Measurements from ENCODE around the gene NKTR.
"Not testable (repeated sequence)": the region's sequence is repeated elsewhere in the genome, so short reads cannot be mapped to it uniquely, and the experiment has no call there.

The NKTR gene

DNA sequence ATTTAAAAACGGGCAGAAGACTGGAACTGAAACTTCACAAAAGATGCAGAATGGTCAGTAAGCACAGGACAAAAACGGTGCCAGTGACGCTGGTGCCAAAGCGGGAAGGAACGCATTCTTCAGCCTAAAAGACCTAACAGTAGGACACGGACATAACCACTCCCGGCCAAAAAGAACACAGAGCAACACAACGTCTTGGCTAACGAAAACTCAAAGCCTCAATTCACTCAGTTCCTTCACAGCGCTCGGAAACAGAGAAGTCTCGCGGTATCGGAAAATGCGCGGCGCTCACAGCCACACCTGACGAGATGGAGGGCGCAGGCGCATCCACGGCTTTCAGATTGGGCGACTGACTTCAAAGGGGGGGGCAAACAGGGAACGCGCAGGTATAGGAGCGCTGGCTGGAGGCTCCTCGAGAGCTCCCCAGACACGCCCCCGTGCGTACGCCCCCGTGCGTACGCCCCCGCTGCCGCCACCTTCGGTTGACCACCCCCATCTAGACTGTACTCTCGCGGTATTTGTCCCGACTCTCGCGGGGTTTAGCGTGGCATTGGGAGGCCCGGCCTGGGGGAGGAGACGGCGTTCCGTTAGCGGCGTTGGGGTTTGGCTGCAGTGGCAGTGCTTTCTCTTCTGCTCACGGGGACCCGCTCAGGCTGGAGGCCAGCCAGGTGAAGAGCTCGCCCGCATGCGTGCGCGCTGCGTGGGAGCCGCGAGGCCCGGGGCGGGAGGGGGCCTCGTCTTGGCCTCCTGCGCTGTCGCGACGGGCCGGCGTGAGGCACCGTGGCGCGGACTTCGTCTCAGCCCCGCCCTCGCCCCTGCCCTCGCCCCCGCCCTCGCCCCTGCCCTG is at the start of gene NKTR:
Gene NKTR, plus strand, starts transcription at position 576 of the 847 bp plus-strand sequence. CDS start 321 bp downstream, outside the sequence.
- peak; percentile 99 for DNase-seq

DNA sequence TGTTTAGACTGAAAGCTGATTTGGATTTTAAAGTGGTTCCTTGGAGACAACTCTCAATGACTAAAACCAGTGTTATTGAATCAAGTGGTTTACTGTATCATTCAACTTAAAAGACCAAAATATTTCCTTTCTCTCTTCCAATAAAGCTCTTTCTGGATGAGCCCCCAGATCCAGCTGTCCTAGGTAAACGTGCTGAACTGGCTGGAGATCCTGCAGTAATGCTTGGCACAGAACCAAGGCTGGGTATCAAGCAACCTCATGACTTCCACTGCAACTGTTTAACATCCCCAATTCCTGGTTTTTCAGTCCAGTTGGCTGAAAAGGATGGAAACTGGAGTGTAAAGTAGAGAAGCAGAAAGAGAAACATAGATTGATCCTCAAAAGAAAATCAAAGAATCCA is 47.7 kb upstream of the NKTR start:
- DNase-seq, result no peak

DNA sequence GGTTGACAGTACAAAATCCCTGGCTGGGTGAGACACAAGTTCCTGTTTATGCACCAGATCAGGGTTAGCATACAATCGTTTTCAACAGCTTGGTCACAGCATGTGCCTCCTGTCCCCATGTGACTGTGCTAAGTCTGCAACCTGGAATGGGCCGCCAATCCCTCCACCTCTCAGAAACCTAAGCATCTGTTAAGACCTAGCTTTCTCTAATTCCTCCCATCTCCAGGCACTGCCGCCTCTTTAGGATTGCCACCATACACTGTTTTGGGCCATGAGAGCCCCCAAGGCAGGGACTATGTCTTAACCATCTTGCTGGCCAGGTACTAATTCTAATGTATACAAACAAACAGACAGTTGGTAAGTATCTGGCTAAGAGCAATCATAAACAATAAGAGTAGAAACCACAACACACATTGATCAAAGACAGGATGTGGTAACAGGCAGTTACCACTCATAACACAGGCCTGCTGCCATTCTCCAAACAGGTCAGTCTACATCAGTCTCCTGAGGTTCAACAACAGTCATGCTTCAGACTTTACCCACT is 44.3 kb upstream of the NKTR start:
- no peak for DNase-seq

DNA sequence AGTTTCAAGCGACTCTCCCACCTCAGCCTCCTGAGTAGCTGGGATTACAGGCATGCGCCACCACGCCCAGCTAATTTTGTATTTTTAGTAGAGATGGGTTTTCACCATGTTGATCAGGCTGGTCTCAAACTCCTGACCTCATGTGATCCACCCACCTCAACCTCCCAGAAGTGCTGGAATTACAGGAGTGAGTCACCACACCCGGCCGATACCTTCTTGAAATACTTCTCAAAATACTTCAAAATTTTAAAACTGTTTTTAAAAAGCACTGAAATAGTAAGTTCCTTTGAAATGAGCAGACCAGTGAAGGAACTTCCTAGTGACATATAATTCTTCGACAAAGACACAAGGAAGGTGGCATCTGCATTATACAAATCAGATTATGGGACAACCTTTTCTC is 43.7 kb upstream of the NKTR start:
- DNase-seq, result not testable (repeated sequence)

DNA sequence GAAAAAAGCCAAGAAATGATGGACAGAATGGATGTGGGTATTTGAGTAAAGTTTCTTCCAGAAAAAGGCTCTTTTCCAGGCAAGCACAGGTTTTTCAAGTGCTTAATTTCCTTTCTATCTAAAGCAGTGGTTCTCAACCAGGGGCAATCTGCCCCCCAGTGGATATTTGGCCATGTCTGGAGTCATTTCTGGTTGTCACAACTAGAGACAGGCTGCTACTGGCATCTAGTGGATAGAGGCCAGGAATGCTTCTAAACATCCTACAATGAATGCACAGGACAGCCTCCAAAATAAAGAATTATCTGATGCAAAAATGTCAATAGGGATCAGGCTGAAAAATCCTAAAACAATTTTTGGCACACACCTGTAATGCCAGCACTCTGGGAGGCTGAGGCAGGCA is 42.6 kb upstream of the NKTR start:
- peak; percentile 36 for DNase-seq

DNA sequence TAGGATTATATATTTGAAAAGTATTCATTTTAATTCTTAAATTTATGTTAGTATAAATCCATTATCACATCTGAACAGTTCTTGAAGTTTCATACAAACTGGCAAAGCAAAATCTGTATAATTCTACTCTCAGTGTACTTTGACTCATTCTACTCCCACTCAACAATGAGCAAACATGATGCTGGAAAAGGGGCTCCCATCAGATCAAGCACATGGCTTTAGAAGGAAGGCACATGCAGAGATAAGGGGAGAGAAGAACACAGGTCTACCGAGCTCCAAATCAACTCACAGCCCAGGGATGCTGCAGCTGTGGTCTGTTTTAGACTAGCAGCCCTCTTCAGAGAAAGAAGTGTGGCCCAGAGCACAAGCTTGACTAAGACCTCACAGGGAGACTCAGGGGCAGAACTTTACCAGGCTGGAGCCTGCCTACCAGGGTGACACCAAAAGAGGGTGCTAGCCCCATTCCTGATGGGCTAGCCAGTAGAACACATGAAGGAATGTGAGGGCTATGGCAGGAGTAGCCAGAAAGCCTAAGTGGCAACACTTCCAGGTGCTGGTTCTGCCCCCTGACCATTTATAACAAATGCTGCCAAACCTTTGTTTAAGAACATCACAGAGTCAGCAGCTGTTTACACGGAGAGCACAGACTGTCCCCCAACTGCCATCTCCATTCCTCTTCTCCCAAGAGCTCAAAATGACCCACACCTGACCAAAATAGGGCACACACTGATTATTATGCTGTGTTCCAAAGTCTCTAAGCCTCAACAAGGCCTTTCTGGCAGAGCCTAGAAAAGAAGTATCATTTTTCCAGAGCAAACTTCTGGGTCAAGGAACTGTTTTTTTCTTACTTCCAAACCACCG is 38.2 kb upstream of the NKTR start:
- no peak for DNase-seq

DNA sequence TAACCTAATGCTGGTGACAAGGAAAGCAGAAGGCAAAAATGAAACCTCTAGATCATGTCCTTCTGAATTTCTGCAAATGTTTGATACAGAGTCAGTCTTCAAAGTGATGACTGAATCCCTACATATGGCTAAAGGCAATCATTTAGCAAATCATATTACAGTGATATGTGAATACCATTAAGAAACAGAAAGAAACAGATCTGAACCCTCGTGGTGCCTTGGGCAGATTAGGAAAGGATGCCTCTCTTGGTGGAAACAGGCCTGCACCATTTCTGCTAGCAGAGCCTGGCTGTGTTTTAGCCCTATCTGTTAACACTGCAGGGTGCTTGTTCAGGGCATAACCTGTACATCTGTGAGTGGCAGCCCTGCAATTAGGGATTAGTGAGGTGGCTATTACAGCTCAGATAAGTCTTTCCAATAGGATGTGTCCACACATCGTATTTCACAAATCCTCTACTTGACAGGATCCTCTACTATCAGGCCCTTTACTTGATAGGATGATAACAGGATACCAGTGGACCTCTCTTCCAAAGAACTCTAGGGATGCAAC is 30.8 kb upstream of the NKTR start:
- DNase-seq, result no peak

DNA sequence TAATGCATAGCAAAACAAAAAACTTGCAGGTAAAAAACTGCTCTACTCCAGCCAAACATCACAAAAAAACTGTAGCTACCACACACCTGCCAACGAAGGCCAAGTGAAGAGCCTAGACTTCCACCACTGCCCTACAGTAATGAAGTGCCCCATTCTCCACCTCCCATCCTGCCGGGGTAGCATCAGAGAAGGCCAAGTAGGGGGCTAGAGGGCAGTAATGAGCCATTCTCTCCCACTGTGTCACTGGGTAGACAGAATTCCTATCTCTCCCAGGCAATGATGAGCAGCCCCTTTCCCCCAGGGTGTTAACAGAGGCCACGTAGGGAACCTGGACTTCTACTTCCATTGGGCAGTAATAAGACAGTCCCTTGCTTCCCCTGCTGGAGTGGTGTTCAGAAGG is 28.2 kb upstream of the NKTR start:
- peak; percentile 66 for DNase-seq

DNA sequence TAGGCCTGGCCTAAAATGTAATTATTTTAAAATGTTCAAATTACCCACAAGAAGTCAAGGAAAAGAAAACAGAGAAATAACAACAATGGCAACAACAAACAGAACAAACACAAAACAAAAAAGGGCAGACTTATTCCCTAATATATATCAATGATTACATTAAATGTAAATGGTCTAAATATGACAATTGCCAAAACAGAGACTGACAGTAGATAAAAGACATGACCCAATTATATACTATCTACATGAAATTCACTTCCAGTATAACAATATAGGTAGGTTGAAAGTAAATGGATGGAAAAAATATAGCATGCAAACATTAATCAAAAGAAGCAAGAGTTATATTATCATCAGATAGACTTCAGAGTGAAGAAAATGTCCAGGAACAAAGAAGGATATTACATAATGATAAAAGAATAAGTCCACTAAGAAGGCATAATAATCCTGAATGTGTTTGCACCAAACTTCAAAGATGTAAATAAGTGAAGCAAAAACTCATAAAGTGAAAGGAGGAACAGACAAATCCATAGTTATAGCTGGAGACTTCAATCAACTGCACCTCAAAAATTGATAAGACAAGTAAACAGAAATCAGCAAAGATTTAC is 25.2 kb upstream of the NKTR start:
- no peak for DNase-seq

DNA sequence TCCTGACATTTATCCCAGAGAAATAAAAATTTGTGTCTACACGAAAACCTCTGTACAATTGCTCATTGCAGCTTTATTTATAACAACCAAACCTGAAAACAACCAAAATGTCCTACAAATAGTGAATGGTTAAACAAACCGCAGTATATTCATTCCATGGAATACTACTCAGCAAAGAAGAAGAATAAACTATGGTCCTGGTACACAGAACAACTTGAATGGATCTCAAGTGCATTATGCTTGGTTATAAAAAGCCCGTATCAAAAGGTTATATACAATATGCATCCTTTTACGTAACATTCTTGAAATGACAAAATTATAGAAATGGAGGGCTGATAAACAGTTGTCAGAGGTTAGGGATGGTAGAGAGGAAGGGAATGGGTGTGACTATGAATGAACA is 22.4 kb upstream of the NKTR start:
- DNase-seq, result no peak

DNA sequence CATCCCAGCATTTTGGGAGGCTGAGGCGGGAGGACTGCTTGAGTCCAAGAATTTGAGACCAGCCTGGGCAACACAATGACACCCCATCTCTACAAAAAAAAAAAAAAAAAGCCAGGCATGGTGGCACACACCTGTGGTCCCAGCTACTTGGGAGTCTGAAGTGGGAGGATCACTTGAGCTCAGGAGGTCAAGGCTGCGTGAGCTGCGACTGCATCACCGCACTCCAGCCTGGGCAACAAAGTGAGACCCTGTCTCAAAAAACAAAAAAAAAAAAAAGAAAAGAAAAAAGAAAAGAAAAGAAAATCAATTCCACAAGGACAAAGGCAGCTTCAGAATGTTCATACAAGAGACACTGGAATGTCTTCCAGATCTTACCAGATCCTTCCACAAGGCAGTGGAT is 21.1 kb upstream of the NKTR start:
- DNase-seq, result not testable (repeated sequence)

DNA sequence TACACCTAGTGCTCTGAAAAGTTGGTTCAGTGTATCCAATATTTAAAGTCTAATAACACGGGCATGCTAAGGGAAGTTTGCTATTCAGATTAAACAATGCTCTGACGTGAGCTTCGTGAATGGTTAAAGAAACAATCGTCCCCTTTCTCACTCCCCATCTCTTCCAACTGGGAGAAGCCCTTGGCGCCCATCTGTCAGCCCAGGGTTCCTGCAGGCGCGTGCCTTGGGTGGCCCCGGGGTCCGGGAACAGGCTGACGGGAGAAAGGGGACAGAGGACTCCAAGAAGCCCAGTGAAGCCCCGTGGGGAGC is 19.1 kb upstream of the NKTR start:
- DNase-seq, result no peak

DNA sequence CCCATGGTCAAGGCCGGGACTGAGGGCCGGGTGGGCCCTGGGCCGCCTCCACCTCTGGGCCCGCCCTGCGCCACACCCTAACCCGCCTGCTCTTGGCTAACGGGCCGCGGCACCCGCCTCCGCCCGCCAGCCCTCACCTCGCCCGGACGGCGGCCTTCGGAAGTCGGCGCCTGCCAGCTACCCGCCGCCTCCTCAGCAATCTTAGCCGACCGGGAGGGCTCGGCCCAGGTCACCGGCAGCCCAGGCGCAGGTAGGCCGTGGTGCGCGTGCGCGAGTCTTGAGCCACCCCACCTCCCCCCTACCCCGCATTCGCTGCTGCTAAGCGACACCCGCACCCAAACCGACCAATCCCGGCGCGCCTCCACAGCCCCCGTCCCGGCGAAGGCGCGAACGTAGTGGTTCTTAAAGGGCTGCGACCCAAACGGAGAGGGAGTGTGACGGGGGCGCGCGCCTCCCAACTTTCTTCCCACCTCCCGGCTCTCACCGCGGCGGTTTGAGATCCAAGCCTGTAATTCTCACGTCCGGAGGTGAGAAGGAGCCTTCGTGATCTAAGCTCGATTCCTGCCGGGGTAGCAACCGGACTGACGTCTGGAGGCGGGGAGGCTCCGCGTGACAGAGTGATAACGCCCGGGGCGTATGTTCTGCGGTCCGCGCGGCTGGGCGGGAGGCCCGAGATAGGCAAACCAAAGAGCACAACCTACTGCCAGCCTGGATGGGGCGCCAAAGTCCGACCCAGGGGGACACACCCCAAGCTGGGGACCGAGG is 18.6 kb upstream of the NKTR start, which contains the start of gene SEC22C:
Gene SEC22C, minus strand, starts transcription at position 259 of the 765 bp plus-strand sequence. CDS start 12,921 bp downstream, outside the sequence.
- peak; percentile 97 for DNase-seq

DNA sequence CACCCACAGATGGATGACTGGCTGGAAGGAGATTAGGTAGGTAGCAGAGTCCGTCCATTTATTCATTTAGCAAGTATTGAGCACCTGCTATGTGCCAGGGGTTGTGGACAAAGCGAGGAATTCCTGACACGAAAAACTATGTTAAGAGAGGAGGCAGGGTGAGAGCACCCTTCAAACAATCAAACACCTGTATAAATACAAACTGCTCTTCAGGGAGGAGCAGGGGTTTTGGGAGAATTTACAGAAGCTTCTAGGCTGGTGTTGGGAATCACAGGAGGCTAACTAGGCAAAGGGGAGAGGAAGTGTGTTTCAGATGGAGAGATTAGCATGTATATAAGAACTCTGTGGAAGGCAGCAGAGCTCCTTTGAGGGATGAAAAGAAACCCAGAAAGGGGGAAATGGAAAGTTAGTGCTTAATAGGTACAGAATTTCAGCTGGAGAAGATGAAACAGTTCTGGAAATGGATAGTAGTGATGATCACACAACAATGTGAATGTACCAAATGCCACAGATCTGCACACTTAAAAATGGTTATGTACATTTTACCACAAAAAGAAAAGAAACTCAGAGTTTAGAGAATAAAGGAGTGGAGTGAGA is 17.9 kb upstream of the NKTR start:
- DNase-seq, result no peak

DNA sequence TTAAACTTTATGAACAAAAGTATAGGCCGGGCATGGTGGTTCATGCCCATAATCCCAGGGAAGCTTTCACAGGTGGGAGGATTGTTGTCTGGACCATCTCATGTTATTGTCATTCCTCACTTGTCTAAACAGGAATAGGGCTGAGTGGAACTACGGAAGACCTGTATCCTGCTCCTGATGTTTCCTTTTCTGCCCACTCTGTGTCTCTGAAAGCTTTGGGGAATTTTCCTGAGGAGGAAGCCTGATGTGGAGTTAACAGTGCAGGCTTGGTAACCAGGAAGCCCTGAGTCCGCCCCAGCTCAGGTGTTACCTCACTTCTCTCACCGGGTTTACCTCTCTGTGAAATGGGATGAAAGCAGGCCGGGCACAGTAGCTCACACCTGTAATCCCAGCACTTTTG is 11.9 kb upstream of the NKTR start:
- no peak for DNase-seq

DNA sequence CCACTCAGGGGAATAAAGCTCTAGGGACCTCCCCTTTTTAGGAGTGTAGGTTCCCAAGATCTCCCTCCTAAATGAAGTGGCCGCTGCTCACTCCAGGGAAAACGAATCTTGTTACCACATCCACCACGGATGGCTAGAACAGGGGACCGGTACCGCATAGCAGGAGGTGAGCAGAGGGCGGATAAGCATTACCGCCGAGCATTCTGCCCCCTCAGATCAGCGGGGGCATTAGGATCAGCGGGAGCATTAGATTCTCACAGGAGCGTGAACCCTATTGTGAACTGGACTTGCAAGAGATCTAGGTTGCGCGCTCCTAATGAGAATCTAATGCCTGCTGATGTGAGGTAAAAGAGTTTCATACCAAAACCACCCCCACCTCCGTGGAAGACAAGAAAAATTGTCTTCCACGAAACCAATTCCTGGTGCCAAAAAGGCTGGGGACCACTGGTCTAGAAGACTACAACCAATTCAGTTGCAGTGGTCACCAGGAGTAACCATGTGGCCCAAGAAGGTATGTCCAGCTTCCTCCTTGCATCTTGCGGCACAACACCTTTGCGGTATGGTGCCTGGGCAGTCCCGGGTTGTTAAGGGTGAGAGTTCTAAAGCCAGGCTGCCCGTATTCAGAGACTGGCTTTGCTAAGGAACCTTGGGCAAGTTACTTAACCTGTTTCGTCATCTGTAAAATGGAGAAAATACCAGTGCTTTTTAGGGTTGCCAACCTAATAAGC is 10.9 kb upstream of the NKTR start:
- no peak for DNase-seq

DNA sequence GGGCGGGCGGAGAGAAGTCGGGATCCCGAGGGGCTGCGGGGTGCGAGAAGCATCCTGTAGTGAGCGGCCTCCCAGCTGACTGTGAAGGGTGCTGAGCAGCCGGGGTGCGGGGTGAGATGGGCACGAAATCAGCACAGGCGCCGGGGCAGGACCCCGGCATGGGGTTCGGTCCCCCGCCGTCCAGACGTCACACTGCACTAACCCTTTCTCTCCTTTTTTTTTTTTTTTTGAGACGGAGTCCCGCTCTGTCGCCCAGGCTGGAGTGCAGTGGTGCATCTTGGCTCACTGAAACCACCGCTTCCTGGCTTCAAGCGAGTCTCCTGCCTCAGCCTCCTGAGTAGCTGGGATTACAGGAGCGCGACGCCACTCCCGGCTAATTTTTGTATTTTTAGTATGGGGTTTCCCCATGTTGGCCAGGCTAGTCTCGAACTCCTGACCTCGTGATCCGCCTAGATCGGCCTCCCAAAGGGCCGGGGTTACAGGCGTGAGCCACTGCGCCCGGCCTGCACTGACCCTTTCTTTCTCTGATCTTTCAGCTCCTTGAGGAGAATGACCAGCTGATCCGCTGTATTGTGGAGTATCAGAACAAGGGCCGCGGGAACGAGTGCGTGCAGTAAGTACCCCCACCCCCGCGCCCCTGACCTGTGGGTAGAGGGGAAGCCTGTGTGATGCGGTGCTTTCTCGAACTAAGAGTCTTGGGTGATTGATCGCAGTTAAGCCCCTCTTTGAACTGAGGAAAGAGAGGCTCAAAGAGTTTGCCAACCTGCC is 9.3 kb upstream of the NKTR start:
- DNase-seq, result no peak

DNA sequence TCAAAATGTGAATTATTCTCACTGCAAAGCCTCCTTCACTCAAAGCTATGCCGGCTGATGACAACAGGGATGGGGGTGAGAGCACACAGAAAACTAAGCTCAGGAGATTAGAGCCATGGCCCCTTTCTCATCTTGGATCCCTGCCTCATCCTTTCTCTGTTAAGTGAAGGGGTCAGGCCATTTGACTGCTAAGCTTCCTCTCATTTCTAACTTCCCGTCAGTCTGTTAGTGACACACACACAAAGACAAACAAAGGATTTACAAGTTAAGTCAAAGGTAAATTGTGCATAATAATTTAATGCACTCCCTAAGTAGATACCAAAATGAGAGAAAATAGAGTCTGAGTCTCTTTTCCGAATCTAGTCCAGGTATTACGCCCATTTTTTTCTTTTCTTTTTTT is 8.7 kb upstream of the NKTR start:
- DNase-seq, result no peak

DNA sequence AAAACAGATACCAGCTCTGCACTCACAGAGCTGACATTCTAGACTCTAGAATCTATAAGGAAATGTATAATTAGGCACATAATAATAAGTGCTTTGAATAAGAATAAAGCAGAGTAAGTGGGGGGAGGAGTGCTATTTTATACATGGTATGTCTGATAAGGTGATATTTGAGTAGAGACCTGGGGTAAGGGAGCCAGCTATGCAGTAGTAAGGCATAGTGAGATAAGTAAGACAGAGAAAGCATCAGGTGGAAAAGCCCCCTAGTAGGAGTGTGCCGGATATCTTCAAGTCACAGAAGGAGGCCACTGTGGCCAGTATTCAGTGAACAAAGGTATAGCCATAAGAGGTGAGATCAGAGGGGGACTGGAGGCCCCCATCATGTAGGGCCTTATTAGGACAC is 6.9 kb upstream of the NKTR start:
- peak; percentile 45 for DNase-seq

DNA sequence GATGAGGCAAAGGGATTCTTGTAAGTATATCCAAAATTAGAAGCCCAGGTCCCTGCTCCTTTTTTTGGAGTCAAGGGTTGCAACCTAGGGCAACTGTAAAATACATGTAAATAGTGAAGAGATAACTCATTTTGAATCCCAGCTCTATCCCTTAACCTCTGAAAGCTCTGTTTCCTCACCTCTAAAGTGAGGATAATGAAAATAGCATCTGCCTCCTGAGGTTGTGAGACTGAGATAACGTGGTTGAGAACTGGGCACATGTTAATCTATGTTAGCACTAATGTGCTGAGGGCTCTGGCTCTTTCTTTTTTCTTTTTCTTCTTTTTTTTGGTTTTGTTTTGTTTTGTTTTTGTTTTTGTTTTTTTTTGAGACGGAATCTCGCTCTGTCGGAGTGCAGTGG is 4.8 kb upstream of the NKTR start:
- DNase-seq, result peak; percentile 40
